Gastroesophageal sphincter (tissue), 3 donors: ENCODE results near the gene KIRREL2.

Experiments used
- CTCF ChIP-seq, 4 experiments: fragments of 200-600 bp in 2 of 4; fragments of 450-650 bp in 2 of 4; sonication (generic) in 1 of 4; IDR thresholded peaks; one replicate each; pipeline ENCODE4 v1.5.1; 2017 to 2019; ENCODE audit warnings: antibody characterized with exemption in 4 of 4, mild to moderate bottlenecking in 2 of 4, moderate library complexity in 2 of 4
- POLR2A ChIP-seq, 2 donors: fragments of 450-650 bp; IDR thresholded peaks; one replicate each; pipeline ENCODE4 v1.6.1; 2017; ENCODE audit warnings: antibody characterized with exemption in 2 of 2, mild to moderate bottlenecking in 2 of 2, moderate library complexity in 1 of 2
- POLR2AphosphoS5 ChIP-seq: sonication (generic); formaldehyde crosslinking; IDR thresholded peaks from one replicate; pipeline ENCODE4 v1.6.1; 2017; ENCODE audit warnings: antibody characterized with exemption

- no peak for TF ChIP-seq CTCF (IDR thresholded peaks at IDR 0.05)
- TF ChIP-seq POLR2A (IDR thresholded peaks at IDR 0.05) = no peak
- TF ChIP-seq POLR2AphosphoS5 = no peak
Measured at GRCh38 chr19:35816262-35816661, 40.4 kb upstream of the KIRREL2 start.
